SU-DHL-6 (cell line): ENCODE results near the gene CRTAC1.

Experiments
- H2AFZ ChIP-seq: fragments of 200-600 bp; sonication (generic); 2 replicates; pipeline ENCODE4 v1.6.1; 2014; ENCODE audit warnings: low read depth, mild to moderate bottlenecking, moderate library complexity, mixed read lengths, antibody characterized with exemption, low read length; ENCODE audit not compliant: severe bottlenecking
- H3F3A ChIP-seq: fragments of 200-600 bp; shearing (Covaris generic); 2 replicates; pipeline ENCODE4 v1.6.0; 2016; ENCODE audit warnings: antibody characterized with exemption, mild to moderate bottlenecking; ENCODE audit not compliant: insufficient read depth
- H3K27ac ChIP-seq: fragments of 200-600 bp; sonication (generic); 2 replicates; pipeline ENCODE4 v1.5.1; 2016; ENCODE audit warnings: low read depth, mild to moderate bottlenecking, low read length, moderate library complexity, mixed read lengths
- H3K27me3 ChIP-seq: fragments of 200-600 bp; sonication (generic), shearing (Covaris generic); 2 replicates; pipeline ENCODE4 v1.6.0; 2014; ENCODE audit warnings: mild to moderate bottlenecking, low read length
- H3K36me3 ChIP-seq: fragments of 200-600 bp; sonication (generic); 2 replicates; pipeline ENCODE4 v1.6.1; 2014; ENCODE audit warnings: mild to moderate bottlenecking, low read length, mixed read lengths
- H3K4me2 ChIP-seq: fragments of 300-600, 200-600 bp; shearing (Covaris generic), sonication (generic); 2 replicates; pipeline ENCODE4 v1.6.0; 2014; ENCODE audit warnings: low read length, low read depth, mild to moderate bottlenecking; ENCODE audit not compliant: poor library complexity, severe bottlenecking
- H3K4me3 ChIP-seq: fragments of 200-600 bp; sonication (generic); 2 replicates; pipeline ENCODE4 v1.5.1; 2014; ENCODE audit warnings: antibody characterized with exemption, low read length, mild to moderate bottlenecking, mixed read lengths; ENCODE audit not compliant: insufficient read depth, poor library complexity, severe bottlenecking
- H3K79me2 ChIP-seq: fragments of 200-600 bp; sonication (generic); 2 replicates; pipeline ENCODE4 v1.6.1; 2014; ENCODE audit warnings: mild to moderate bottlenecking, low read length, moderate library complexity; ENCODE audit not compliant: insufficient read depth
- H3K9ac ChIP-seq: fragments of 200-600 bp; sonication (generic); 2 replicates; pipeline ENCODE4 v1.7.0; 2014; ENCODE audit warnings: mild to moderate bottlenecking, low read length
- H3K9me2 ChIP-seq: fragments of 200-600 bp; sonication (generic); replicated peaks from 2 replicates; pipeline ENCODE4 v1.6.1; 2014; ENCODE audit warnings: low read length; ENCODE audit not compliant: insufficient read depth
- H3K9me3 ChIP-seq: fragments of 200-600 bp; sonication (generic); 2 replicates; pipeline ENCODE4 v1.6.1; 2014; ENCODE audit warnings: low read length, mixed read lengths; ENCODE audit not compliant: insufficient read depth
- H4K20me1 ChIP-seq: fragments of 200-600 bp; sonication (generic); 2 replicates; pipeline ENCODE4 v1.6.1; 2014; ENCODE audit warnings: low read depth, mild to moderate bottlenecking, antibody characterized with exemption, low read length, moderate library complexity, mixed read lengths
- EZH2phosphoT487 ChIP-seq: fragments of 200-600 bp; sonication (generic), shearing (Covaris generic); conservative IDR thresholded peaks from 2 replicates; pipeline ENCODE4 v1.6.1; 2018; ENCODE audit warnings: mild to moderate bottlenecking, antibody characterized with exemption, low read length, moderate library complexity, mixed read lengths
- TF ChIP-seq, protein P1 (sequence below): fragments of 200-600 bp; sonication (generic); IDR thresholded peaks from one replicate; pipeline ENCODE4 v1.5.1; 2017; ENCODE audit warnings: antibody characterized with exemption, mild to moderate bottlenecking, low read length, moderate library complexity; ENCODE audit not compliant: insufficient read depth, poor library complexity, severe bottlenecking

The CRTAC1 gene

DNA sequence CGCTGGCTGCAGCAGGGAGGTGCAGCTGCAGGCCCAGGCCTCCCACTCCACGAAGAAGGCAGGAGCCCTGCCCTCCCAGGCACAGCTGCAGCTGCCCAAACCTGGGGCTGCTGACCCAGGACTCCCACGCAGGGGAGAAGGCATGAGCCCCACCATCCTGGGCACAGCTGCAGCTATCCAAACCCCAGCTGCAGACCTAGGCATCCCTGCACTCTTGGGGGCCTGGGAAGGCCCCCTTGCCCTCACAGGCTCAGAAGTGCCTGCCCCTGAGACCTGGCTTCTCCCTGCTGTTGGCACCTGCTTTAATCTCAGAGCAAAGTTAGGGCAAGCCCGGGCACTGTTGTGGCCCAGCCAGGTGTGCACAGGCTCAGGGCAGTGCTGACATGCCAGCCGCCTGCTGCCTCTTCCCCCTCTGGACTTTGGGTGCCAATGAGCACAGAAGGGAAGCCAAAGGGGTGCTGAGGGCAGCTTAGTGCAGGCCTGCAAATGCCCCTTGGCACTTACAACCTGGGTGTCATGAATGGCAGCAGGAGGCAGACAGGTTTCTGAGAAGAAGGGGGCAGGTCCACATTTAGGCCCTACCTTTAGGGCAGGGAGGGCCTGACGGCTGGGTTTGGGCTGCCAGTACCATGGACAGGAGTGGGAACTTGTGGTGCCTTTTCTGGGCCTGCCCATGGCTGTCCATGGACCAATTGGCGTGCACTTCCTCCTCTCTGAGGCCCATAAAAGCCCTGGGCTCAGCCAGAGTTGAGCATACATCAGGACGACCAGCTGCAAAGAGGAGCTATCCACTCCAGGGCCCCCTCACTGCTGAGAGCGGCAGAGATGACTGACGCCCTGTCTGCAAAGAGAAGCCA lies 31.1 kb downstream of the CRTAC1 start:
- Histone ChIP-seq H3K79me2 (no peaks in the 10 kb centered on the region), H3K9me2 (no peaks in the 10 kb centered on the region), H3K27me3 (0 out of 2 replicates have a peak, but pooled peaks cover 2% of the 10 kb centered on the region), H3K27ac (no peak overlapping the region), H3K36me3 (no peaks in the 10 kb centered on the region), H3K4me3 (no peak overlapping the region), H4K20me1 (no peaks in the 10 kb centered on the region), H3K9ac (no peak overlapping the region), H3K4me2 (no peak overlapping the region), H2AFZ (no peak overlapping the region), H3K9me3 (peaks cover 23% of the 10 kb centered on the region; the same call in 1 of the 2 replicates), H3F3A (no peaks in the 10 kb centered on the region)
- no peak for TF ChIP-seq EZH2phosphoT487
- TF ChIP-seq, protein P1, sequence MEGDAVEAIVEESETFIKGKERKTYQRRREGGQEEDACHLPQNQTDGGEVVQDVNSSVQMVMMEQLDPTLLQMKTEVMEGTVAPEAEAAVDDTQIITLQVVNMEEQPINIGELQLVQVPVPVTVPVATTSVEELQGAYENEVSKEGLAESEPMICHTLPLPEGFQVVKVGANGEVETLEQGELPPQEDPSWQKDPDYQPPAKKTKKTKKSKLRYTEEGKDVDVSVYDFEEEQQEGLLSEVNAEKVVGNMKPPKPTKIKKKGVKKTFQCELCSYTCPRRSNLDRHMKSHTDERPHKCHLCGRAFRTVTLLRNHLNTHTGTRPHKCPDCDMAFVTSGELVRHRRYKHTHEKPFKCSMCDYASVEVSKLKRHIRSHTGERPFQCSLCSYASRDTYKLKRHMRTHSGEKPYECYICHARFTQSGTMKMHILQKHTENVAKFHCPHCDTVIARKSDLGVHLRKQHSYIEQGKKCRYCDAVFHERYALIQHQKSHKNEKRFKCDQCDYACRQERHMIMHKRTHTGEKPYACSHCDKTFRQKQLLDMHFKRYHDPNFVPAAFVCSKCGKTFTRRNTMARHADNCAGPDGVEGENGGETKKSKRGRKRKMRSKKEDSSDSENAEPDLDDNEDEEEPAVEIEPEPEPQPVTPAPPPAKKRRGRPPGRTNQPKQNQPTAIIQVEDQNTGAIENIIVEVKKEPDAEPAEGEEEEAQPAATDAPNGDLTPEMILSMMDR: no peak

DNA sequence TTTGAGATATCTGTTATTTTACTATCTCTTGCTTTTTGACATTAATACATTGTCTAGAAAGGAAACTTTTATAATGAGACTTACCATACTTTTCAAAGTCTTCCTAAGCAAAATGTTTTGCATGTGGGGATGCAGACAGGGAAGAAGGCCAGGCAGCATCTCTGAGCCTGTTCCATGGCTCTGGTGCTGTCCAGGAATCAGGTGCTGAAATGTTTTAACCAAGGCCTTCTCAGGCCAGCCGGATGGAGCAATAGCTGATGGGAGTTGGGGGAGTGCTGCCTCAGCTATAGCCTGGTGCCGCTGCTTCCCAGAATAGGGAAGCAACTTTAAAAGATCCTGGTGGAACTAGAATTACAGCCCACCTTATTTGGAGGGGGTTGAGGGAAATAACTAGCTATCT lies 38.5 kb downstream of the CRTAC1 start:
- Histone ChIP-seq H3K27me3 (no peaks in the 10 kb centered on the region), H3K9ac (no peak overlapping the region), H3F3A (no peaks in the 10 kb centered on the region), H3K79me2 (no peaks in the 10 kb centered on the region), H3K9me2 (no peaks in the 10 kb centered on the region), H3K4me2 (no peak overlapping the region), H3K27ac (no peak overlapping the region), H3K36me3 (no peaks in the 10 kb centered on the region), H3K4me3 (no peak overlapping the region), H2AFZ (no peak overlapping the region), H4K20me1 (no peaks in the 10 kb centered on the region), H3K9me3 (no peaks in the 10 kb centered on the region)
- TF ChIP-seq, protein P1: no peak
- TF ChIP-seq EZH2phosphoT487: no peak

DNA sequence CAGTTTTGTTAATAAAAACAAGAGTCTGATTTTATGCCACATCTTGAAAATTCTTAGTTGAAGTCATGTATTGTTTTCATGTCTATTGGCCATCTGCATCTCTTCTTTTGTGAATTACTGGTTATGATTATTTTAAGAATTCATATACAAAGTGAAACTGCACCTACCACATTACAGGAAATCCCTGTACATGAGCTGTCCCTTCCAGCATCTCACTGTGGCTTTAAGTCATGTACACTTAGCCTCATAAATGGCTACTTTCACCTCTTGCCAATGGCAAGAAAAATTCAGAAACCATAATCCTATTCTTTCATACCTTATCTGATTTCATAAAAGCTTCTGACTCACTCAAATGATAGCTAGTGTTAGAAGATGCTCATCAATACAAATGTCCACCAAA lies 48.6 kb downstream of the CRTAC1 start:
- TF ChIP-seq, protein P1: no peak
- TF ChIP-seq EZH2phosphoT487: no peak
- no peaks in the 10 kb centered on the region for H3K9me3 ChIP-seq

More for the DNA sequence above, 48.6 kb downstream of the CRTAC1 start:
- Histone ChIP-seq H3F3A (no peaks in the 10 kb centered on the region), H3K27me3 (no peaks in the 10 kb centered on the region), H3K79me2 (no peaks in the 10 kb centered on the region), H3K4me3 (no peak overlapping the region), H2AFZ (no peak overlapping the region), H3K4me2 (no peak overlapping the region), H3K27ac (no peak overlapping the region), H3K36me3 (no peaks in the 10 kb centered on the region), H3K9me2 (no peaks in the 10 kb centered on the region), H3K9ac (no peak overlapping the region), H4K20me1 (no peaks in the 10 kb centered on the region)
